Endothelial cell of umbilical vein (primary cell): ENCODE results near the gene PUS10. TPM values are rescaled to one million over a fixed set of nuclear protein-coding genes. Genes with fewer than 3 reads are reported as not detected.

Source experiments
- BruUV-seq: library from RNA; stranded (reverse); fragments of 400-500 nt; replicated peaks from 2 replicates; lab custom pipeline; 2021; lab: Mats Ljungman, UMichigan
- CTCF ChIA-PET: fragments of 300-600, 350-600 bp; sonication (Branson Sonifier 250); formaldehyde crosslinking; loops from one replicate; lab custom pipeline; 2021; ENCODE audit warnings: antibody characterized with exemption, inconsistent platforms; lab: Charles Lee
- POLR2A ChIA-PET: fragments of 300-600, 350-600 bp; sonication (Branson Sonifier 250); formaldehyde crosslinking; loops from one replicate; lab custom pipeline; 2021; ENCODE audit warnings: antibody characterized with exemption, inconsistent platforms; lab: Charles Lee
- DNase-seq: peaks from one replicate; pipeline ENCODE4 v3.0.0-alpha.2; 2011; ENCODE audit warnings: low read depth, low spot score
- FAIRE-seq: peaks from 2 replicates; lab custom pipeline; 2011; peaks lifted over from hg19 to GRCh38; lab: Jason Lieb, UNC
- H2AFZ ChIP-seq: 2 replicates; pipeline ENCODE4 v1.6.0; 2012; ENCODE audit warnings: low read depth, low read length, control low read depth, inconsistent platforms
- H3K27ac ChIP-seq: 2 replicates; pipeline ENCODE4 v1.5.1; 2011; ENCODE audit warnings: low read depth, mild to moderate bottlenecking, control low read depth, low read length, moderate library complexity; ENCODE audit not compliant: insufficient read depth
- H3K27me3 ChIP-seq, 2 experiments: 2 replicates each; pipeline versions ENCODE4 v1.6.0 to v1.6.1; 2011; ENCODE audit warnings: low read length in 2 of 2, mixed read lengths in 1 of 2; ENCODE audit not compliant: control insufficient read depth in 2 of 2, insufficient read depth in 2 of 2
- H3K36me3 ChIP-seq, 2 experiments: 2 replicates in 1 of 2; 3 replicates in 1 of 2; pipeline ENCODE4 v1.5.1; 2011; ENCODE audit warnings: low read length in 2 of 2, mild to moderate bottlenecking in 1 of 2, moderate library complexity in 1 of 2; ENCODE audit not compliant: control insufficient read depth in 2 of 2, insufficient read depth in 2 of 2; ENCODE audit errors: extremely low read depth in 1 of 2
- H3K4me1 ChIP-seq: 3 replicates; pipeline ENCODE4 v1.5.1; 2011; ENCODE audit warnings: mild to moderate bottlenecking, low read length; ENCODE audit not compliant: control insufficient read depth, insufficient read depth; ENCODE audit errors: extremely low read depth
- H3K4me2 ChIP-seq: 2 replicates; pipeline ENCODE4 v1.6.1; 2011; ENCODE audit warnings: low read length, control low read depth, mixed read lengths; ENCODE audit not compliant: insufficient read depth
- H3K4me3 ChIP-seq, 3 experiments: fragments of 200-600 bp in 1 of 3; sonication (generic), shearing (Covaris generic) in 1 of 3; replicated peaks in 1 of 3; 2 replicates each; pipeline ENCODE4 v1.5.1; 2011 to 2016; ENCODE audit warnings: control low read depth in 3 of 3, low read length in 3 of 3, mild to moderate bottlenecking in 2 of 3, inconsistent platforms in 1 of 3, low read depth in 1 of 3, moderate library complexity in 1 of 3; ENCODE audit not compliant: insufficient read depth in 1 of 3
- H3K79me2 ChIP-seq: 2 replicates; pipeline ENCODE4 v1.6.0; 2012; ENCODE audit warnings: low read length, inconsistent platforms; ENCODE audit not compliant: control insufficient read depth, insufficient read depth
- H3K9ac ChIP-seq: replicated peaks from 2 replicates; pipeline ENCODE3; 2011; ENCODE audit warnings: low read length, control low read depth; ENCODE audit not compliant: insufficient read depth; ENCODE audit errors: extremely low read depth
- H3K9me1 ChIP-seq: replicated peaks from 3 replicates; pipeline ENCODE4 v1.6.0; 2011; ENCODE audit warnings: mild to moderate bottlenecking, low read length; ENCODE audit not compliant: control insufficient read depth, insufficient read depth; ENCODE audit errors: extremely low read depth
- H3K9me3 ChIP-seq: replicated peaks from 2 replicates; pipeline ENCODE4 v1.5.1; 2012; ENCODE audit warnings: low read length, inconsistent platforms; ENCODE audit not compliant: control insufficient read depth, insufficient read depth
- H4K20me1 ChIP-seq: replicated peaks from 2 replicates; pipeline ENCODE3; 2011; ENCODE audit warnings: mild to moderate bottlenecking, low read length; ENCODE audit not compliant: control insufficient read depth, insufficient read depth; ENCODE audit errors: extremely low read depth
- CTCF ChIP-seq, 2 donors: IDR thresholded peaks; 1 replicate in 1 of 2; 2 replicates in 1 of 2; pipeline ENCODE4 v1.5.1; 2011; ENCODE audit warnings: low read length in 2 of 2, mild to moderate bottlenecking in 2 of 2, moderate library complexity in 2 of 2, control low read depth in 1 of 2, inconsistent platforms in 1 of 2, low read depth in 1 of 2; ENCODE audit not compliant: insufficient read depth in 1 of 2; ENCODE audit errors: extremely low read depth in 1 of 2
- EZH2 ChIP-seq: IDR thresholded peaks from 2 replicates; pipeline ENCODE4 v1.6.1; 2012; ENCODE audit warnings: borderline replicate concordance, low read depth, mild to moderate bottlenecking, moderate library complexity, low read length, inconsistent platforms; ENCODE audit not compliant: severe bottlenecking
- FOS ChIP-seq: IDR thresholded peaks from 2 replicates; pipeline ENCODE4 v1.6.1; 2011; ENCODE audit warnings: mild to moderate bottlenecking, low read length, moderate library complexity, borderline replicate concordance; ENCODE audit not compliant: insufficient read depth
- GATA2 ChIP-seq: IDR thresholded peaks from 2 replicates; pipeline ENCODE4 v1.7.0; 2011; ENCODE audit warnings: low read depth, mild to moderate bottlenecking, moderate library complexity, mixed read lengths, low read length; ENCODE audit not compliant: insufficient read length, insufficient read depth
- JUN ChIP-seq: IDR thresholded peaks from 2 replicates; pipeline ENCODE4 v1.6.1; 2011; ENCODE audit warnings: borderline replicate concordance, low read depth; ENCODE audit not compliant: insufficient read length, insufficient read depth
- MAX ChIP-seq: IDR thresholded peaks from 2 replicates; pipeline ENCODE4 v1.6.1; 2011; ENCODE audit not compliant: insufficient read depth, insufficient read length
- MYC ChIP-seq: IDR thresholded peaks from one replicate; pipeline ENCODE4 v1.6.1; 2011; ENCODE audit warnings: mild to moderate bottlenecking, low read depth, low read length
- POLR2A ChIP-seq: IDR thresholded peaks from 2 replicates; pipeline ENCODE4 v1.6.1; 2012; ENCODE audit warnings: low read depth, mild to moderate bottlenecking, control low read depth, low read length
- POLR2AphosphoS5 ChIP-seq: IDR thresholded peaks from 2 replicates; pipeline ENCODE4 v1.6.1; 2012; ENCODE audit warnings: low read depth, mild to moderate bottlenecking, control low read depth, low read length, moderate library complexity; ENCODE audit not compliant: insufficient read depth
- dilution Hi-C: fragments of 300-500 bp; cut with MboI; formaldehyde crosslinking; loops from one replicate; pipeline ENCODE4 v1.15.0; 2019; ENCODE audit warnings: low sequenced_read_pairs; ENCODE audit not compliant: extremely low pct_ligation_motif_present
- intact Hi-C: fragments of 100-400 bp; cut with micrococcal nuclease; formaldehyde crosslinking; loops from one replicate; pipeline ENCODE4 v1.10.0; 2022
- polyA plus RNA-seq, 4 experiments: library from polyadenylated mRNA; depleted of rRNA in 3 of 4; stranded (reverse) in 3 of 4; unstranded in 1 of 4; fragments of >200 nt; gene quantifications; 2 replicates each; pipeline versions ENCODE4 v1.2.1 to v1.2.3, GENCODE V29; 2011 to 2012; ENCODE audit warnings: missing spikeins in 1 of 4
- total RNA-seq: library from RNA; stranded (reverse); gene quantifications from 2 replicates; pipeline ENCODE4 v1.2.3, GENCODE V29; 2021

Gene PUS10
- total and polyA plus RNA-seq, 2 donors (not counting 3 experiments of a cell fraction or from before 2014, with no cell fraction given), result 3.7 to 10.3 TPM

GRCh38 chr2:60957643-60958042, 60.4 kb downstream of the PUS10 start:
- FAIRE-seq (peak; percentile 33), DNase-seq (peak; percentile 56)
- ChIA-PET CTCF (interaction anchor here (1.8 kb wide), 1 partner anchor 11 kb away, joined by 4 read pairs; no protein-coding TSS in a partner anchor), POLR2A (no interaction called here)
- Histone ChIP-seq H3K4me3 (no peak overlapping the region), H3K79me2 (no peaks in the 10 kb centered on the region), H3K27me3 (no peaks in the 10 kb centered on the region), H4K20me1 (no peaks in the 10 kb centered on the region), H3K27ac (peak overlapping the region; percentile 90), H3K9me1 (no peaks in the 10 kb centered on the region), H3K9me3 (no peaks in the 10 kb centered on the region), H2AFZ (no peak overlapping the region), H3K36me3 (peaks cover 0 to 2% of the 10 kb centered on the region in 2 experiments), H3K9ac (no peak overlapping the region), H3K4me2 (no peak overlapping the region), H3K4me1 (peaks cover 19% of the 10 kb centered on the region)
- intact Hi-C loops (no loop called here), dilution Hi-C loops (no loop called here)
- TF ChIP-seq FOS (no peak), GATA2 (no peak), CTCF (IDR thresholded peaks at IDR 0.05; ENCODE audit: extremely low read depth in 1 of 2, insufficient read depth in 1 of 2, low read depth in 1 of 2, low read length in 2 of 2) (no peak), EZH2 (no peak), POLR2A (no peak), JUN (no peak), MAX (no peak), MYC (no peak), POLR2AphosphoS5 (no peak)
- BruUV-seq, result no TSS peak
